ENCODE data around the gene RD3L. TPM values are rescaled to one million over a fixed set of nuclear protein-coding genes. Genes with fewer than 3 reads are reported as not detected.

RD3L gene
- total and polyA plus RNA-seq, 10 of the 15 experiments (the other 5 are each of a cell fraction or from before 2014, with no cell fraction given), result not detected

DNA sequence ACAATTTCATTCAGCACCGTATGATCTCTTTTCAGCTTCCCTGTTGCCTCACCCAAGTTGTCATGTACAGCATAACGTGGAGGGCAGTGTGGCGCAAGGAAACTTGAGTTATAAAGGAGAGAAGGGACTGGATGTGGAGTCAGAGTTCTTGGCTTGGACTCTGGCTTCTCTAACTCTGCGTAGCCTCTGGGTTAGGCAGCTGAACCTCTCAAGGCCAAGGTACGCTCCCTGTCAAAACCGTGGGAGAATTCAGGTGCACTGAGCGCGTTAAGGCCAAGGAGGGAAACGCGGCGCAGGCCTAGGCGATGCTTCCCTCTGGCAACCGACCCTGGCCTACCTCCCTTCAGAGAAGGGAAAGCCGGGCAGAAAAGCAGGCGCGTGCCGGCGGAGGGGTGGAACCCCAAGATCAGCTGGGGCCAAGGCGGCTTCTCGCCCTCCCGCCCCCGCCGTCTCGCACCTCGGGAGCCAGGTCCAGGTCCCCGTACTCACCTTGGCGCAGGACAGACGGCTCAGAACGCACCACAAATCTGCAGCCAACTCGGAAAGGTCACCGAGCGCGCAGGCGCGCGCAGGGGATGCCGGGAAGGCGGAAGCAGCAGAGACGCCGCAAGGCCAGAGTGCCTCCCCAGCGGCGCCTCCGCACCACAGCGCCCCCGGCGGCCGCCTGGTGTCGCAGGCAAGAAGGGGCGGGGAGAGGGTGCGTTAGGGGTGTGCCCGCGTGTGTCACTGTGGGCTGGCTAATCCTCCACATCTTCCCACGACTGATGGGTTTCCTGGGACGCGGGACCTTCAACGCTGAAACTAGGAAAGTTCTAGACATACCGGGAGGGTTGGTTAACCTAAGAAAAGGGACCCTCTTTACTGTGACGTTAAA lies 21.1 kb downstream of the RD3L start (continued):
- TF ChIP-seq, protein P1, sequence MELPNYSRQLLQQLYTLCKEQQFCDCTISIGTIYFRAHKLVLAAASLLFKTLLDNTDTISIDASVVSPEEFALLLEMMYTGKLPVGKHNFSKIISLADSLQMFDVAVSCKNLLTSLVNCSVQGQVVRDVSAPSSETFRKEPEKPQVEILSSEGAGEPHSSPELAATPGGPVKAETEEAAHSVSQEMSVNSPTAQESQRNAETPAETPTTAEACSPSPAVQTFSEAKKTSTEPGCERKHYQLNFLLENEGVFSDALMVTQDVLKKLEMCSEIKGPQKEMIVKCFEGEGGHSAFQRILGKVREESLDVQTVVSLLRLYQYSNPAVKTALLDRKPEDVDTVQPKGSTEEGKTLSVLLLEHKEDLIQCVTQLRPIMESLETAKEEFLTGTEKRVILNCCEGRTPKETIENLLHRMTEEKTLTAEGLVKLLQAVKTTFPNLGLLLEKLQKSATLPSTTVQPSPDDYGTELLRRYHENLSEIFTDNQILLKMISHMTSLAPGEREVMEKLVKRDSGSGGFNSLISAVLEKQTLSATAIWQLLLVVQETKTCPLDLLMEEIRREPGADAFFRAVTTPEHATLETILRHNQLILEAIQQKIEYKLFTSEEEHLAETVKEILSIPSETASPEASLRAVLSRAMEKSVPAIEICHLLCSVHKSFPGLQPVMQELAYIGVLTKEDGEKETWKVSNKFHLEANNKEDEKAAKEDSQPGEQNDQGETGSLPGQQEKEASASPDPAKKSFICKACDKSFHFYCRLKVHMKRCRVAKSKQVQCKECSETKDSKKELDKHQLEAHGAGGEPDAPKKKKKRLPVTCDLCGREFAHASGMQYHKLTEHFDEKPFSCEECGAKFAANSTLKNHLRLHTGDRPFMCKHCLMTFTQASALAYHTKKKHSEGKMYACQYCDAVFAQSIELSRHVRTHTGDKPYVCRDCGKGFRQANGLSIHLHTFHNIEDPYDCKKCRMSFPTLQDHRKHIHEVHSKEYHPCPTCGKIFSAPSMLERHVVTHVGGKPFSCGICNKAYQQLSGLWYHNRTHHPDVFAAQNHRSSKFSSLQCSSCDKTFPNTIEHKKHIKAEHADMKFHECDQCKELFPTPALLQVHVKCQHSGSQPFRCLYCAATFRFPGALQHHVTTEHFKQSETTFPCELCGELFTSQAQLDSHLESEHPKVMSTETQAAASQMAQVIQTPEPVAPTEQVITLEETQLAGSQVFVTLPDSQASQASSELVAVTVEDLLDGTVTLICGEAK (IDR thresholded peaks at IDR 0.05; ENCODE audit: borderline replicate concordance), result peak; percentile 66; the same call in 1 of the 2 replicates
- TF ChIP-seq ZNF622 (IDR thresholded peaks at IDR 0.05) (no peak), IKZF1 (conservative IDR thresholded peaks at IDR 0.05) (peak; percentile 93), KAT2A (conservative IDR thresholded peaks at IDR 0.05; ENCODE audit: control insufficient read depth, low read depth, low read length) (no peak), ELK1 (IDR thresholded peaks at IDR 0.05; ENCODE audit: low read depth, low read length) (peak; percentile 72; the same call in 1 of the 2 replicates), POLR2AphosphoS5 (IDR thresholded peaks at IDR 0.05; ENCODE audit: low read length) (peak; percentile 88), CBFB (IDR thresholded peaks at IDR 0.05; ENCODE audit: low read depth) (no peak), ETV6 (conservative IDR thresholded peaks at IDR 0.05 in 1 of 2, IDR thresholded peaks at IDR 0.05 in 1 of 2; ENCODE audit: borderline replicate concordance in 1 of 2, low read depth in 1 of 2) (no peak), TBL1XR1 (IDR thresholded peaks at IDR 0.05; ENCODE audit: low read depth, low read length) (peak; percentile 62; the same call in 1 of the 2 replicates), CREB1 (IDR thresholded peaks at IDR 0.05; ENCODE audit: low read depth) (peak; percentile 78; the same call in 1 of the 2 replicates), ZSCAN29 (IDR thresholded peaks at IDR 0.05) (no peak), PRDM15 (CRISPR knock-in tag; IDR thresholded peaks at IDR 0.05) (no peak)
- TF ChIP-seq, protein P2, sequence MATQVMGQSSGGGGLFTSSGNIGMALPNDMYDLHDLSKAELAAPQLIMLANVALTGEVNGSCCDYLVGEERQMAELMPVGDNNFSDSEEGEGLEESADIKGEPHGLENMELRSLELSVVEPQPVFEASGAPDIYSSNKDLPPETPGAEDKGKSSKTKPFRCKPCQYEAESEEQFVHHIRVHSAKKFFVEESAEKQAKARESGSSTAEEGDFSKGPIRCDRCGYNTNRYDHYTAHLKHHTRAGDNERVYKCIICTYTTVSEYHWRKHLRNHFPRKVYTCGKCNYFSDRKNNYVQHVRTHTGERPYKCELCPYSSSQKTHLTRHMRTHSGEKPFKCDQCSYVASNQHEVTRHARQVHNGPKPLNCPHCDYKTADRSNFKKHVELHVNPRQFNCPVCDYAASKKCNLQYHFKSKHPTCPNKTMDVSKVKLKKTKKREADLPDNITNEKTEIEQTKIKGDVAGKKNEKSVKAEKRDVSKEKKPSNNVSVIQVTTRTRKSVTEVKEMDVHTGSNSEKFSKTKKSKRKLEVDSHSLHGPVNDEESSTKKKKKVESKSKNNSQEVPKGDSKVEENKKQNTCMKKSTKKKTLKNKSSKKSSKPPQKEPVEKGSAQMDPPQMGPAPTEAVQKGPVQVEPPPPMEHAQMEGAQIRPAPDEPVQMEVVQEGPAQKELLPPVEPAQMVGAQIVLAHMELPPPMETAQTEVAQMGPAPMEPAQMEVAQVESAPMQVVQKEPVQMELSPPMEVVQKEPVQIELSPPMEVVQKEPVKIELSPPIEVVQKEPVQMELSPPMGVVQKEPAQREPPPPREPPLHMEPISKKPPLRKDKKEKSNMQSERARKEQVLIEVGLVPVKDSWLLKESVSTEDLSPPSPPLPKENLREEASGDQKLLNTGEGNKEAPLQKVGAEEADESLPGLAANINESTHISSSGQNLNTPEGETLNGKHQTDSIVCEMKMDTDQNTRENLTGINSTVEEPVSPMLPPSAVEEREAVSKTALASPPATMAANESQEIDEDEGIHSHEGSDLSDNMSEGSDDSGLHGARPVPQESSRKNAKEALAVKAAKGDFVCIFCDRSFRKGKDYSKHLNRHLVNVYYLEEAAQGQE (IDR thresholded peaks at IDR 0.05; ENCODE audit: low read depth, low read length), result no peak
